ENCODE results near the gene BLID. TPM values are rescaled to one million over a fixed set of nuclear protein-coding genes. Genes with fewer than 3 reads are reported as not detected.

BLID gene, protein sequence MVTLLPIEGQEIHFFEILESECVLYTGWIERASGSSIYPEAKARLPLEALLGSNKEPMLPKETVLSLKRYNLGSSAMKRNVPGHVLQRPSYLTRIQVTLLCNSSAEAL
- total RNA-seq (2014; rRNA removed; shearing (Covaris generic)) = 0.10 and 0.16 TPM in 2 replicates

DNA sequence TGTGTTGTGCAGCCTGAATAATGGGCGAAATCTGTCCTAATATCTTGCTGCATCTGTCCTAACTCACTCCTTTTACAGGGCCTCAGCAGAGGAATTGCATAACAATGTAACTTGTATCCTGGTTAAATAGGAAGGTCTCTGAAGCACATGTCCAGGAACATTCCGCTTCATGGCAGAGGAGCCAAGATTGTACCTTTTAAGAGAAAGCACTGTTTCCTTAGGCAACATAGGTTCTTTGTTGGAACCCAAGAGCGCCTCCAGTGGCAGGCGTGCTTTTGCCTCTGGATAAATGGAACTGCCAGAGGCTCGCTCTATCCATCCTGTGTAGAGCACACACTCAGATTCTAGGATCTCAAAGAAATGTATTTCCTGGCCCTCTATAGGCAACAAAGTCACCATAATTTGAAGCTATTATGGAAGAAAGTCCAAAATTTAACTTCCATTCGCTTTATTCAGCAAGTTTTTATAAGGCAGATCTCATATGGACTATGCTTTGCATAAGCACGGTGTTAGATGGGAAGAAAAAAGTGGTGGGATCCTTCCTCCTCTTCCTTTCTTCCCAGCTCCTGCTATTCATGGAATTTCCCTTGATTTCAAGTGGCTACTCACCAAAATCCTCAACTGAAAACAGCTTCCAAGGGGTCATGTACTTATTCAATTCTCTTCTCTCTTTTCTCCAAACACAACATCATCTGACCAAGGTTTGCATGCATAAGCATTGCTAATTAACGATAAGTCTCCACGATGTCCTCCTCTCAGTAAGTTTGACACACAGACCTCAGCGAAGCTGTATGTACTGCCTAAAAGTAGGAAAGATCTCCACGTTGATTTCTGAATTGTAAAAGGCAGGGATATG, at the start of gene BLID:
BLID (minus strand) TSS at position 692 of the 856 bp plus-strand sequence; CDS start at position 399, 293 bp downstream.
- DNase-seq (ENCODE audit: low spot score) = no peak

DNA sequence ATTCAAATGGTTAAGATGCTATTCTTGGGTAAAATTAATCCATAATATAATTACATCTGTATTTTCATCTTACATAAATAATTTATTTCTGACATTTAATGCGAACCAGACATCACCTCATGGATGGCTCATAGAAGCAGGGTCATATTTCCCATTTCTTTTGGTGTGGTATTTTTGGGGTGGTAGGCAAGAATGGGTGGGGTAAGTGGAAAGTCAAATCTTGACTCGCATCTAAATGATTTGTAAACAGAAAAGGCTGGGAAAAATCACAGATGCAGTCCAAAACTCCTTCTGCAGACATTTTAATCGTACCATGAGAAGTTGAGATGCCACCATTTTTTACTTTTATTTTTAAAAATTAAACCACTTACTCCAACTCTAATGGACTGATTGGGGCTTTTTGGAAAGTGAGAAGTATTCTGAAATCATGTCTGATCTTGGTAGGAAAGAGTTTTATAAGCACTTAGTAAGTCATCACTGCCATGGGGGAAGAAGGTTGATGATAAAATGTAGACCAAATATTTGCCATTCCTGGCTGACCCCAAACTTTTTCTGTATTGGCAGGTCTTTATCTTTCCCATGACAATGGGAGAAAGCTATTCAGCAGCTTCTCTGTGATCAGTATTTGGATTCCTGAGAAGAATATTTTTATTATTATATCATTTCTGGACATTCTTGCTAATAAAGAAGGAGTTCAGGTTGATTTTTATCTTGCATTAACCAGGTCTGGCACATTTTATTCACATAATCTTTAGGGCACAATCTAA, 47.2 kb upstream of the BLID start:
- DNase-seq (ENCODE audit: low spot score) = no peak

DNA sequence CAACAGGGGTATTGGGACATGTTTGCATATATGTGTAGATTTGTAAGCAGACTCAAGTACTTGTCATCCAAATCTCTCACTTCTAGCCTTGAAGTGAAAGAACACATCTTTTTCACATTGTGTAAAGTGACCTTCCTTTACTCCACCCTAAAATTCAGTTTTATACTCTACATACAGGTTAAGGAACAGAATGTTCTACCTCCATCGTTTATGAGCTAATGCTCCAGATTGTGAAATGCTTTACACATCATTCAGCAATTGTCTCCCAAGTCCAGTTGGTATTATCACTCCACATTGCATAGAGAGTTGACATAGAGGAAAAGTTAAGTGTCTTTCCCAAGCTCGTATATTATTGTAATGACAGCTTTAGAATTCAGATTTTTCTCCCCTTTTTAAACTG, 46.1 kb upstream of the BLID start:
- DNase-seq (ENCODE audit: low spot score) = no peak

GRCh38 chr11:122160841-122161590, 45.0 kb upstream of the BLID start:
- no peak for DNase-seq (ENCODE audit: low spot score)

GRCh38 chr11:122159861-122160260, 43.8 kb upstream of the BLID start:
- DNase-seq (ENCODE audit: low spot score) = no peak

DNA sequence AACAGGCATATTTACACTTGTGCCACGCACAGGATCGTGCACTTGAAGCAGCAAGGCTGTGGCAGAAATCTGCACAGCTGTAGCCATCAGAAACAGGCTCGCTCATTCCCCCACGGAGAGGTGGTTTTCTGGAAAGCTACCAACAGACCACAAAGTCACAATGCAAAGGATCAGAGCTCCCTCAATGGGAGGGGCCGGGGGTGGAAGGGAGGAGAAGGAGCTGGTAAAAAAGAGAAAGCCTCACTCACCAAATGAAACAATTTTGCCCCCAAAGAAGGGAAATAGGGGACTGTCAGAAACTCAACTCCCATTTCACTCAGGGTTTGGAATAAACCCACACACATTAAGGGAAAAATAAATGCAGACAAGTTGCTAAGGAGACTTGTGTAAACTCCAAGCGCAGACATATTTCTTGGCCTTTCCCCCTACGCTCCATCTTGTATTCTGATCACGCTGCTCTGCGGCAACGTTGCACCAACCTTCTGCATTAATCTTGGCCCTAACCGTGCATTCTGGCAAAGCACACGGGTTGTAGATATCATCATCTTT, 43.2 kb upstream of the BLID start:
- peak; percentile 73 for DNase-seq (ENCODE audit: low spot score)

DNA sequence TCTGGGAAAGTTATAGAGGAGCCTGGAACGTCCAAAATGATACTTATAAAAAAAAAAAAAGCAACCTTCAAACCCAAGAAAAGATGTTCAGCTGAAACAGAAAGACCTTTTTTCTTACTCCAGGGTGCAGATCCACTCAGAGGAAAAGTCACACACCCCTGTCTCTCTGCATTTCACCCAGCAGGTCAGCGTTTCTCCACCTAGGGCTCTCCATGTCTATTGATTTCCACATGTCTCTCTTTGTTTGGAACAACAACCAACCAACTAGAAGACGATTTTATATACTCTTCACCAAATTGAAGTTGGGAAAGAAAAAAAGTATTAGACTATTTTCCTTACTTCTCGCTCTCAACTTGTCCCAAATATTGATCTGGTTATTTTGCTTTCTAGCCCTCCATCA, 42.2 kb upstream of the BLID start:
- DNase-seq (ENCODE audit: low spot score) = no peak

GRCh38 chr11:122157653-122158161, 41.7 kb upstream of the BLID start:
- DNase-seq (ENCODE audit: low spot score) = no peak

DNA sequence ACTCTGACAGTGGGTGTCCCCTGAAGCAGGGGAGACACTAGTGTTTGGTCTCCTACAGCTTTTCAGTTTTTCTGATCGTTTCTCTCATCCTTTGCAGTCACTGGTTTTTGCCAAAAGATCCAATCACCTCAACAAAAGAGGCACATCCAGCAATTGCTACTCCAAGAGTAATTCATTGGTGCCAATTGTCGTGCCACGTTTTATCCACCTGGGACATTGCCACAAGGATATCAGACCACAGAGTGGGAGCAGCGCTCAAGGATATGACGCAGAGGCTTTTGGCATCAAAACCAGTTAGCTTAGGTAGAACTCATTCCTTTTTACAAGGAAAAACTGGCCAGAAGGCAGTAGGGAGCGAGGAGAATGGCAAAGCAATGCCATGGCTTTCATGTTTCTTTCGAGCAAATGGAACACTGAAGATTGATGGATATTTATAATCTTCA, 40.9 kb upstream of the BLID start:
- peak; percentile 95 for DNase-seq (ENCODE audit: low spot score)

DNA sequence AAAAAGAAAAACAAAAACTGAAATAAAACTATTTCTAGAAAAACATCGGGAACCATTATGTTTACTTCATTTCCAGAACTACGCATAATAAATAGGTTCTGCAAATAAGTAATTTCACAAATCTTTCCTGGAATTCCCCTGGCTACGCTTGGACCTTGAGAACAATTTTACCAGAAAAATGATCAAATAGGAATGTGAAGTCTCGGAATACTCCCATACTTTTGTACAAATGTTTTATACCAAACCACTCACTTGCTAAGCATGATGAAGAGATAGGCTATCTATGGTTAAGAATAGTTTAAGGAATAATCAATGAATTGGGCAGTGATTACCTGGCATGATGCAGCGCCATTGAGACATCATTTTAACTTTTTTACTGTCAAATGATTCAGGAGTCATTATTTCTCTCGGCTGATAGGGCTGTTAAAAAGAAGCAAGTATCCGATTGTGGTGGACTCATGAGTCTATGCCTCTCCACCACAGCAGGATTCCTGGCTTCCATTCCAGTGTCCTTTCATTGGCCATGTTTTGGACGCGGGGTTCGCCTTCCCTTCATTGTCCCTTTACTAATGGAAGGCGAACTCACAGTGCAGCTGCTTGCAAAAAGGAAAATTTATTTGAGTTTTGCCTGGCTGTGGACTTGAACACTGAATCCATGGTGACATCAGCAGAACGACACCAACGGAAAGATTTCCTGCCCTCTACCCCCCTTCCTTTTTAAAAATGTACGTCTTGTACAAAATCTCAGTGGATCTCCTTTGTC, 39.9 kb upstream of the BLID start:
- peak; percentile 21 for DNase-seq (ENCODE audit: low spot score)

DNA sequence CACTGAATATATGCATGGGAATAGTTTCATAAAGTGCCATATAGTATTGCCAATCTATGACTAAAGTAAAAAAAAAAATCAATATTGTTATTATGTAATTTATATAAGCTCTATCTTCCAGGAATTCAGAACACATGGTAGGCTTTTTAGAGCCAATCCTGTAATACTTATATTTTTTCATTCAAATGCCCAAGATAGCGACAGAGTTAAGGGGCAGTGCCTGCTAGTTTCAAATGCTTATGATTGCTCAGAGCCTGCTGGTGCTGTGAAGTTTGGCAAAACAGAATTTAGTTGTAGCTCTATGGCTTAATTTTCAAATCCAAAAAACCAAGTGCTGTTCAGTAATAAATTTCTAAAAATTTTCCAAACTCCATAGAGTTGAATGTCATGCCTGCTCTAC, 39.0 kb upstream of the BLID start:
- DNase-seq (ENCODE audit: low spot score) = no peak

- DNase-seq (ENCODE audit: low spot score) = no peak
Measured at GRCh38 chr11:122154227-122154626, 38.2 kb upstream of the BLID start.

- DNase-seq (ENCODE audit: low spot score) = no peak
Measured at GRCh38 chr11:122153746-122154145, 37.7 kb upstream of the BLID start.

- no peak for DNase-seq (ENCODE audit: low spot score)
Measured at GRCh38 chr11:122150216-122151124, 34.5 kb upstream of the BLID start.

DNA sequence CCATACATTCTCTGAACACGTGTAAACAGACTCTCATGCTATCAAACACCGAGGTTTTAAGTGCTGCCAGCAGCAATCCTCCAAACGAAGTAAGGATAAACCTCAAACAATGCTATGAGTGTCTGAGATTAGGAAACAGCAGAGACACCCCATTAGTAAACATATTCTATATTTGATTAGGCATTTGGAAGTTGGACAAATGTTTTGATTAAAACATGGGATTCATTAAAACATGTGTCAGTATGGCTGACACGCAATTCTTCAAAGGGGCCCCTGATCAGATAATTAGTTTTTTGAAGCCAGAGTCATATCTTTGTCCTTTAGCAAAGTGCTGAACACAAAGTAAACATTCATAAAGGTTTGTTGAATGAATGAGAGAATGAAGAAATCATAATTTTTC, 33.2 kb upstream of the BLID start:
- DNase-seq (ENCODE audit: low spot score) = no peak

DNA sequence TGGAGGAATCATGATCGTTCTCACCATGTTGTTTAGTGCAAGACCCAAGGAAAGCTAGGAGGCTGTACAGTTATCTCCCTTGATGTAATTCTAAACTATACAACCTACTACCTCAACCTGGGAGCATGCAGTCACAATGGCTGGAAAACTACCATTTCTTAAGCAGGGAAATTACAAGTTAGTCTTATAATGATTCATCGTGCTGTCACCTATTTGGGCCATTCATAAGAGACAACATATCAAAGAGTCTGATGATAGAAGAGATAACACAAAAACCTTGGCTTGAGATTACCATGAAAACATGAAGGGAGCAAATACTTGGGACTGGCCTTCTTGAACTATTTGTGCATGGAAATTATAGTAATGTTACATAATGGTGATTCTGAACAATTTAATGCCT, 30.5 kb upstream of the BLID start:
- no peak for DNase-seq (ENCODE audit: low spot score)

DNA sequence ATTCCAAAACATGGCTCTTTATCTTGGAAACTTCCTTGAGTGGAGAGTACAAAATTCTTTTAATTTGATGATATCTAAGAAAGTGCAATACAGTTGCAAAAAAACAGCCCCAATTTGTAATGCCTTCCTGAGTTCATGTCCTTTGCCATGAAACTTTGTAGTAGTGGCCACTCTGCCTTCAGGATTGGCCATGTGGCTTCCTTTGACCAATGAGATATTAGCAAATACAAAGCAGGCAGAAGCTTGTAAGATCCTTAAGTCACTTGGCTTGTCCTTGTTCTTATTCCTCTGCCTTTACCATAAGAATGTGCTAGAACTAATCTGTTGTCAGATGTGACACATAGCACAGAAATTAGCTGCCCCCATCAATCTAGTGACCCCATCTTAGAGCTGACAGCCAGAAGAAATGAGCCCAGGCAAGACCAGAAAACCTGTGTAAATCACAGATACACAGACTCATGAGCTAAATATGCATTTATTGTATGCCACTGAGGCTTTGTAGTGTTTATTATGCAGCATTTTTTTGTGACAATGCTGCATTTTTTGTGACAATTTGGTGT, 29.8 kb upstream of the BLID start:
- no peak for DNase-seq (ENCODE audit: low spot score)

- no peak for DNase-seq (ENCODE audit: low spot score)
Measured at GRCh38 chr11:122144752-122145151, 28.7 kb upstream of the BLID start.

GRCh38 chr11:122141725-122142124, 25.7 kb upstream of the BLID start:
- DNase-seq (ENCODE audit: low spot score) = no peak

Data from H4 (cell line).